GM19238 (cell line): ENCODE results near the gene ASCL4.

Source experiments
- DNase-seq: peaks from one replicate; pipeline ENCODE4 v3.0.0; 2011; ENCODE audit warnings: low spot score; ENCODE audit not compliant: insufficient read length

Gene ASCL4

DNA sequence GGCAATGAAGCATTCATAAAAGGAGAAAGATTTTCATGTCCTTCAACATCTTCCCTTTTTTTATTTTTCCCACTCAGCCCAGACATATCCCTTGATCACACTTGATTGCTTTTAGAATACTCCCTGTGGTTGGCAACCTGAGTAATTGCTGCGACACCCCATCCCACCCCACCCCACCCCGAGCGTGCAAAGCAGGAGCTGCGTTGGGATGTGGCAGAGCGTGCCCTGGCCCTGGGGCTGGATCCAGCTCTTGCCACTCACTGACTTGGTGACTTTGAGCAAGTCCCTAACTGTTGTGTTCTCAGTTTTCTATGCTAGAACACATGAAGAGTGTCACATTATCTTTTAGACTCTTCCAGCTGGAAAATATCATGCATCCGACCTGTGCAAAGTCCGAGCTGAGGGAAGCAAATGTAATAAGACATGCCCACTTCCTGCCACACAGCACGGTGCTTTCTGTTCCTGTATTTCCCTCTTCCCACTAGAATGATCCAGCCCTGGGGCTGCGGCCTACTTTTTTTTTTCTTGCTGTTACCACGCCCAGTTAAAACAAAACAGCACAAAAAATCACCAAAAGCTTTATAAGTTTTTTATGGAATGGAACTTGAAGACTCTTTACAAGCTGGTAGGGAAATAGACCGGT, 4.0 kb downstream of the ASCL4 start:
- DNase-seq: no peak

DNA sequence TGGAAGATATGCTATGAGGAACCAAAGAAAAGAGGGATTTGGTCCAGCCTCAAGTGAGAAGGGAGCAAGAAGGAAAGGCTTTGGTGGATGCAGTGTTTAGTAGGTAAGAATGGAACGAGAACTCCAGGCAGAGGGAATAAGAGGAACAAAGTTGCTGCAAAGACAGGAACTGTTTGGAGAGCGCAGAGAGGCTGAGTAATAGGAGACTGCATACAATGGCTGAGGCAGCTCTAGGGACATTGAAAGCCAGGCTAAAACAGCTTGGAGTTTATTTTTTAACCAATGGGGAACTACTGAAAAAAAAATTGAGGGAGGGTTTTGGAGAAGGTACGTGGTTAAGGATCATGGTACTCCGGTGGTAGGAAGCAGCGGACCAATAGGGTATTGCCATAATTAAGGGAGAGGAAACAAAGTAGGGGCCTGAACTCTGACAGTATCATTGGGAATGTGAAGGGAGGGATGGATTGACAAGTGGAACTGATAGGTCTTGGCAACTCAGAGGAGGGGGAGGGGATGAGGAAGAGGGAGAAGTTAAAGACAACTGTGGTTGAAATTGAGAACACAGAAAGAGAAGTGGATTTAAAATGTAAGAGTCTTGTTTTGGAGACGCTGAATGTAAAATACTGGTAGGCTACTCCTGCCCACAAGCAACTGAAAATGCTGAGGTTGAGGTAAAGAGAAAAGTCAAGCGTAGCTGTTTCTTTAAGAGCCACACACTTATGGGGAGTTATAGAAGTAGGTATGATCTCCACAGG, 4.8 kb downstream of the ASCL4 start:
- DNase-seq: peak; percentile 45

DNA sequence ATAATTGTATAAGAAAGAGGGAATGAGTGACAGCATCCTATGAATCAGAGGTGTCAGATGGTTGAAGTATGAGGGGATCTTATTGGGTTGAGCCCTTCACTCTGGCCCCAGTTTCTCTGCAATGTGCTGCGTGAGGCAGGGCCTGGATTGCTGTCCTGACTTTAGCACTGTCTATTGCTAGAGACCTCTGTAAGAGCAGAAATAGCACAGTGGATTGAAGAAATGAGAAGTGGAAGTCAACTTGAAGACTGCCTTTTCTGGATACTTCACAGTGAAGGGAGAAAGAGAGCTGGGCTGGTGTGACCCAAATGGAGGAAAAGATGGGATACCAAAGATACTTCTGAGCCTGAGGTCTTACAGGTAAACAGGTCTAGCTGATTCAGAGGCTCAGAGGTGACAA, 5.8 kb downstream of the ASCL4 start:
- DNase-seq: no peak

DNA sequence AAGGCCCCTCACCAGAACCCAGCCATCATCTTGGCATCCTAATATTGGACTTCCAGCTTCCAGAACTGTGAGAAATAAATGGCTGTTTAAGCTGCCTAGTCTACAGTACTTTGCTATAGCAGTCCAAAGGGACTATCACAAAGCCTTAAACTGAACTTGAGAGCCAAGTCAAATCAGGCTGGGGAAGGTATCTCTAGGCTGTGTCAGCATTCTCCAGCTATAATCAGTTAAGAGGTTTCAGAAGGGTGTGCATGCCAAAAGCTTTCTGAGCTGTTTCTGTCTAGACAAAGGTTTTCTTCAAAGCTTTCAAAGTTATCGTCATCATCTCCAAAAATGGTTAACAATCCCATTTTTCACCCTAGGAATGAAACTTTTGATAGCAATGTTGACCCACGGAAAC, 7.6 kb downstream of the ASCL4 start:
- DNase-seq: no peak

DNA sequence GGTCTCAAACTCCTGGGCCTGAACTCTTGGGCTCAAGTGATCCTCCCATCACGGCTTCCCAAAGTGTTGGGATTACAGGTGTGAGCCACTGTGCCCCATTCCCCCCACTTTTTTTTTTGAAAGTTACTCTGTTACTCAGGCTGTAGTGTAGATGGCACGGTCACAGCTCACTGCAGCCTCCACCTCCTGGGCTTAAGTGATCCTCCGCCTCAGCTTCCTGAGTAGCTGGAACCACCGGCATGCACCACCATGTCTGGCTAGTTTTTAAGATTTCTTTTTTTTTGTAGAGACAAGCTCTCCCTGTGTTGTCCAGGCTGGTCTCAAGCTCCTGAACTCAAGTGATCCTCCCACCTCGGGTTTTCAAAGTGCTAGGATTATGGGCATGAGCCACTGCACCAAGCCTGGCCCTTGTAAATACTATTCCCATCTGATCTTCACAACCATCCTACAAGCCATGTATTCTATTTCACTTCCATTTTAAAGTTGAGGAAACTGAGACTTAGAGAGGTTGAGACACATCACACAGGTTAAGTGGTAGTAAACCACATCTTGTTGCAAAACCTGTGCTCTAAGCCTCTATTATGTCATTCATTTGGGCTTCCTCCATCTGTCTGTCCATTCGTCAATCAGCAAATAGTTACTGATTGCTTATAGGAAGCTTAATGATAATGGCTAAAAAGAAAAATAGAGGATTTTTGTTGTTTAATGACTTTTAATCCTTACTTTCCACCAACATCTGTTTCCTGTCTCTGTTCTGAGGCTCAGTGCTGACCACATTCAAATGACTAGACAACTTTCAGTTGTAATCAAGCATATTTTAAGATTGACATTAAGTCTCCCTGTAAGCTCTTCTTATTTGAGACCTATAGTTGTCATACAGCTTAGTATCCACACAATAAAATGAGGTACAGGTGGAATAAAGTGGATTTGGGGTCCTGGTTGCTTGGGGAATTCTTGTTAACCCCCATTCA, 9.2 kb downstream of the ASCL4 start:
- no peak for DNase-seq

DNA sequence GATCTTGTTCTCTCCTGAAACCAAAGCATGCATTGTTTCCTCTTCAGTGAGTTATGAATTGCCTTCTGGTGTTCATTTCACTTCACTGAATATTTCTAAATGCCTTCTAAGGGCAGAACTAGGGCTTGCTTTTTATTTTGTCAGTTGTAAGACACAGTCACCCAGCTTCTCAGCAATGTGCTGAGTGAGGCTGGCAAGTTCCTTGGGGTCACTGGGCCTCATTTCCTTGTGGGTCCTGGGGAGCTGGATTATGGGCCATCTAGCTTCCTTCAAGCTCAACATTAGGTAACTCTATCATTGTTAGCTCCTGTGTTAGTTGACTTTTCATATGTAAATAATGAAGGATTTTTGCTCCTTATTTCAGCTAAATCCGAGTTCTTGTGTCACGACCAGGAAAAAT, 13.8 kb downstream of the ASCL4 start:
- DNase-seq: no peak

DNA sequence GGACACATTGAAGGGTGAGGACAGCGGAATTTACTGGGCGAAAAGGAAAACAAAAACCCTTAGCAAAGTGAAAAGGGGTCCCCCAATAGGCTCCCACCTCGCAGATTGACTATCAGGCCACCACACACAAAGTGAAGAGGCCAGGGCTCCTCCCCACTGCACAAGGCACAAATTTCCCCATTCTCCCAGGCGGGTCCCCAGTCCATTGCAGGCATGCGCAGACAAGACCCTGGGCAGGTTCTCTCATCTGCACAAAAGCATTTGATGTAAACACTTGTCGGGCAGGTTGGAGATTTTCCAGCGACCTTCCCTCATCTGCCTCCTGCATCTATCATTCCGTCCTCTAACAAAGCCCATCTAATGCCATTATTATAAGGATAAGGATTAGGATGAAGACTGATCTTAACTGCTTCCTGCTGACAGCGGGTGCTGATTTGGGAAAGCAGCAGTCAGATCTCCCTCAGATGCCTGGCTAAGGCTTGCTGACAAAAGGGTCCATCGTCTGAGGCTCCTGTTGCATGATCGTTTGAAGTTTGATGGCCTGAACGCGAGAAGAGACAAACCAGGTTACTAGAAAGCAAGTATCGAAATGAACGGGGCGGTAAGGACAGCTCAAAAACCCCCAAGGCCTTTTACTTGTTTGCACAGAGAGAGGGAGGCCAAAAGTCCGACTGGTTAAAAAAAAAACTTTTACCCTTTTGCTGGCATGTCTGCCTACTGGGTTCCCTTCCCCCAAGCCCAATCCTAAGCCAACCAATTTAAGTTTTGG, 14.4 kb downstream of the ASCL4 start:
- DNase-seq: no peak

DNA sequence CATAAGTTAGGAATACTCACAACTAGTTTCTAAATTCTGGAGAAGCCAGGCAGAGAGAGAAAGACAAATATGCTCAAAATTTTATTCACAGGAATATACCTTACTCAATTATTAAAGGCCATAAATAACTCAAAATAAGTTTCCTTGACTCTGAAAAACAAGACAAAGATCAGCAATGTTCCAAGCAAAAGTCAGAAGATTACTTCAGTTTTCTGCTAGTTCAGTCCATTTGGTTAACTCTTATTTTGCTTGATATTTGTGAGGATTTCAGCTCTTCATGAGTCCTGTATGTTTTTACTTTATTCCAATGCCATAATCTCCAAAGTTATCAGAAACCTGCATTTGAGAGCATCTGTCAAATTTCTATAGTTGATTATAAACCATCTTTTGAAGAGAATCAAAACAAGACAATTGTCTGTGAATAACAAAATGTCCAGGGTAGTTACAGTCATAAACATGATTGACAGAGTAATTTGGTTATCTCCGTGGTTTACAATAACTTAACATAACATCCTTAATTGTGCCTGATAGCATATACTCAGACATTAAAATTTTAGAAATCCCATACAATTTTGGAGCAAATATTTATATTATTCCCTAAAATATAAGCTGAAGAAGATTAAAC, 17.1 kb downstream of the ASCL4 start:
- DNase-seq: no peak

DNA sequence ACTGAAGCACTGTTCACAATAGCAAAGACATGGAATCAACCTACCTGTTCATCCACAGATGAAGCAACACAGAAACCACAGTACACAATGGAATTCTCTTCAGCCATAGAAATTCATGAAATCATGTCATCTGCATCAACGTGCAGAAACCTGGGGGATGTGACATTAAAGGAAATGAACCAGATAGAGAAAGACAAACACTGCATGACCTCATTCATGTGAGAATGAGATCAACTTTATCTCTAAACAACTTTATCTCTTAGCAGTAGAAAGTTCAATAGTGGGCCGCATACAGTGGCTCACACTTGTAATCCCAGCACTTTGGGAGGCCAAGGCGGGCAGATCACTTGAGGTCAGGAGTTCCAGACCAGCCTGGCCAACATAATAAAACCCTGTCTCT, 19.9 kb downstream of the ASCL4 start:
- DNase-seq: no peak

DNA sequence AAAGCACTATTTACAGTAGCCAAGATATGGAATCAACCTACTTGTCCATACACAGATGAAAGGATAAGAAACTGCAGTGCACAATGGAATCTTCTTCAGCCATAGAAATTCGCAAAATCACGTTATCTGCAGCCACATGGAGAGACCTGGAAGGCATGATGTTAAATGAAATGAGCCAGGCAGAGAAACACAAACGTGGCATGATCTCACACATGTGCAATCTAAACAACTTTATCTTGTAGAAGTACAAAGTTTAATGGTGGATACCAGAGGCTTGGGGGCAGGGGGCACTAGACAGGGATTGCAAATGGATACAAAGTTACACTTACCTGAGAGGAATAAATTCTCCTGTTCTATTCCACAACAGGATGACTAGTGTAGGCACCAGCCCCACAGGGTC, 24.1 kb downstream of the ASCL4 start:
- DNase-seq: no peak

DNA sequence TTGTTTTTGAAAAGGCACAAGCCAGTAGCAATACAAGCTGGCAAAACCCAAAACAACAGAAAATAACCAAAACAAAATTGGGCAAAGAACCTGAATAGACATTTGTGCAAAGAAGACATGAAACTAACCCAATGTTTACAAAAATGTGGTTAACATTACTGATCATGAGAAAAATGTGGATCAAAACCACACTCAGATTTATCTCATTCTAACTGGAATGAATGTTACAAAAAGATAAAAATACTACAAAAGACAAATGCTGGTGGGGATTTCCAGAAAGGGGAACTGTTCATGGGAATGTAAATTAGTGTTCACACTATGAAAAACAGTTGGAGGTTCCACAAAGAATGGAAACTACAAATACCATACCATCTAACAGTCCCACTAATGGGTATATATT, 26.6 kb downstream of the ASCL4 start:
- DNase-seq: no peak

DNA sequence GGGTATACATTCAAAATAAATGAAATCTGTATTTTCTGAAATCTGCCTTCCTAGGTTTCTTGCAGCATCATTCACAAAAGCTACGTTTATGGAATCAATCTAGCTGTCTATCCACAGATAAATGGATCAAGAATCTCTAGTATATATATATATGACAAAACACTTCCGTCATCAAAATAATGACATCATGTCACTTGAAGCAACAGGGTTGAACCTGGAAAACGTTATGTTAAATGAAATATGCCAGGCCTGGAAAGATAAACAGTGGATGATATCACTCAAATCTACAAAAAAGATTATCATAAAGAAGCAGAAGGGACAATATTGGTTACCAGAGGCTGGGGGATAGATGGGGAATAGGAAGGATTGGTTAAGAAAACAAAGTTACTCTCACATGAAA, 28.6 kb downstream of the ASCL4 start:
- DNase-seq: no peak

DNA sequence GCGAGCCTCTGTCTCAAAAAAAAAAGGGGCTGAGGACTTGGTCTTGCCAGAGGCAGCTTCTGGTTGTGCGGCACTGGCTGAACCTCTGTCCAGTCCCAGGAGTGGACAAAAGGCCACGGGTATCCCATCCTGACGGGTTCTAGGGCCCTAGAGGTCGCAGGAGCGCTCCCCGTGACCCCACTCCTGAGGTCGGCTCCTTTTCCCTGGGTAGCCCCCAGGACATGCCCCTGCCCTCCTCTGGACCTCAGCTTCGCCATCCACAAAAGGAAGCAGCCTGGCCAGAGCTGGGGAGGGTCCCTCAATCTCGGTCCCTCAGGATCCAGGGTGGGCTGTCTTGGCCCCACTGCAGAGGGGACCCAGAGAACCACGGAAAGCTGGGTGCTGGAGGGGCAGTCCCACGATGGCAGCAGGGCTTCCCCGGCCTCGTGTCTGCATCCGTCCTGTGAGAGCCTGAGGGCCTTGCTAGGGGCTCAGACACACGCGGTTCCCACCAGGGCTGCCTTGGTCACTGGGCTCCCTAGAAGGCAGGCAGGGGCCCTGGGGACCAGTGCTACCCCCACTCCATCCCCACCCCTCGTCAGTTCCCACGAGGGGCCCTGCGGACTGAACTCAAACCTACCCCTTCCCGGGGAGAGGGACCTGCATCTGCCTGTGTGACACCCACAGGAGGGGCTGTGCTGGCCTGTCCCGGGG, 31.1 kb downstream of the ASCL4 start:
- DNase-seq: no peak

DNA sequence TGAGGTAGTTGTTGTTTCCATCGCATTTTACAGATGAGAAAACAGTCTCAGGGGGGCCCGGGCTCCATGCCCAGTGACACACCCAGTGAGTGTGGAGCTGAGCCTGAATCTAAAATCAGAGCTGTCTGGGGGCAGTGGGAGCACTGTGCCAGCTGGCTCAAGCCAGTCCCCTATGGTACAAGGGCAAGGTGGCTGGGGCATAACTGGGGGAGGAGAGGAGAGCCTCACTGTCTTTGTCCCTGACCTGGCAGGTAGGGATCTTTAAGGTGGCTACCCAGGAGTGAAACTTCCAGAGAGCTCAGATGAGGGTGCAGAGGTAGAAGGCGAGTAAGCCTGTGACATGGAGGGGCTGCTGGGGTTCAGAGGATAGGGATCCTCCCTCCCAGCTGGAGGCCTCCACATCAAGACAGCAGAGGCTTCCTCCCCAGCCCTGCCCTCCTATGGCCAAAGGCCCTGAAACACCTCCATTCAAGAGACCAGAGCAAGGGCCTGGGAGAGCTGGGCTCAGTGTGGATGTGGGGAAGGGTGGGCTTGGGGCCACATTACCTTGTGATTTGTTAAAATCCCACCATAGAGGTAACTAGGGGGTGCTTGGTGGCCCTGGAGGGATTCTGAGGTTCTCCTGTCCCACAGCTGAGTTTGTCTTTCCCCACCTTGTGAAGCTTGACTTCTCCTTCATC, 33.1 kb downstream of the ASCL4 start:
- DNase-seq: no peak

DNA sequence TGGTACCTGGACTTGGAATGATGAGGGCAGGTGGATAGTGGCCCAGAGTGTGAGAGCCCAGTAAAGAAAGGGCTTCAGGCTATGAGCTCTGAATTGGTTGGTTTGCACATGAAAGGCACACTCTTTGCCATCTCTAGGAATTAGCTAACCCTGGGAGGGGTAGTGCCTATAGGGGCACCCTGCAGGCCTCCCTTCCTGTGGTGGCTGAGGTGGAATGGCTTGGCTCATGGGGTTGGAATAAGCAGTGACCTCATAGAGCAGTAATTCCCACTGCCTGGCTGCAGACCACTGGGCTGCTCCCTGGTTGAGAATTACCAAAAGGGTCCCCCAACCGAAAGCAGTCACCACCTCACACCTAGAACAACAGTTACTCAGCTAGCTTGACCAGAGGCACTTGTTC, 42.7 kb downstream of the ASCL4 start:
- DNase-seq: no peak

DNA sequence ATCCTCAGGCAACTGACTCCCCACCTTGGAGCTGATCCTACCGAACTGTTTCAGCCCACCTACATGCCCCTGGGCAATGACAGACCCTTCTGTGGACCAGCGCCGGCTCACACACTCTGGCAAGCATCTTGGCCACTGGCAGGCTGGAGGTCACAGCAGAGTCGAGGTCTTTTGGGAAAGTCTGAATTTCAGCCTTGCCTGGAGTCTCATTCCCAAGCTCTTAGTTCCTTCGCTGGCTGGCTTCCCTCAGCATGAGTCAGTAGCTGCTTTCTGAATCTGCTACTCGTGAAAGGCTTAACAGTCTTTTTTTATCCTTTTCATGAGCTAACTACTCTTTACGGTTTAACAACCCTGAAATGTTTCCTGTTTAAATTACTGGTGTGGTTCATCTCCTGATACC, 44.5 kb downstream of the ASCL4 start:
- DNase-seq: no peak

DNA sequence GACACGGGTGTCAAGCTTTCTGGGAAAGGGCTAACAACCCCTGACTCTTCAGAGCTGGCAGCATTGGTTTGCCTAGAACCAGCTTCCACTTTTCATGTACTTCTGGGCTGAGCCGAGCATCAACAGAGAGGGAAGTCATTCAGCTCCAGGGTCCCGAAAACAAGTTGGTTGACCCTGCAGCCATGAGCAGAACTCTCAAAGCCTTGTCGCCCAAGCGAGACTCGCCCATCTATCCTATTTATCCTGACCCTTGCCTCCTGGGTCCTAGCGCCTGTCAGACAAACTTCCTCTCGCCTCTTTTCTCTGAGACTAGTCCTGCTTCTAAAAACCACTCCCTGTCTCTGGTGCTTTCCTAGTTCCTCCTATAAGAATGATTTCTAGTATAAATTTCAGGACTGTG, 47.9 kb downstream of the ASCL4 start:
- DNase-seq: no peak
